Measurements from ENCODE around the gene ZNF281.

- no peak for TF ChIP-seq CTCF (IDR thresholded peaks at IDR 0.05)
- no peak for TF ChIP-seq EZH2 (IDR thresholded peaks at IDR 0.05)
- TF ChIP-seq EZH2phosphoT487 (IDR thresholded peaks at IDR 0.05) = no peak
These were observed 48.9 kb upstream of the ZNF281 start for GRCh38 chr1:200458780-200459179.
